GM19395 (cell line): ENCODE data around the gene CAPN13.

Experiments
- ATAC-seq: cut with Tn5 transposase; IDR thresholded peaks from one replicate; pipeline ENCODE4 v1.9.1; 2021; ENCODE audit warnings: mild to moderate bottlenecking, moderate library complexity; ENCODE audit not compliant: unreplicated experiment

The CAPN13 gene, protein sequence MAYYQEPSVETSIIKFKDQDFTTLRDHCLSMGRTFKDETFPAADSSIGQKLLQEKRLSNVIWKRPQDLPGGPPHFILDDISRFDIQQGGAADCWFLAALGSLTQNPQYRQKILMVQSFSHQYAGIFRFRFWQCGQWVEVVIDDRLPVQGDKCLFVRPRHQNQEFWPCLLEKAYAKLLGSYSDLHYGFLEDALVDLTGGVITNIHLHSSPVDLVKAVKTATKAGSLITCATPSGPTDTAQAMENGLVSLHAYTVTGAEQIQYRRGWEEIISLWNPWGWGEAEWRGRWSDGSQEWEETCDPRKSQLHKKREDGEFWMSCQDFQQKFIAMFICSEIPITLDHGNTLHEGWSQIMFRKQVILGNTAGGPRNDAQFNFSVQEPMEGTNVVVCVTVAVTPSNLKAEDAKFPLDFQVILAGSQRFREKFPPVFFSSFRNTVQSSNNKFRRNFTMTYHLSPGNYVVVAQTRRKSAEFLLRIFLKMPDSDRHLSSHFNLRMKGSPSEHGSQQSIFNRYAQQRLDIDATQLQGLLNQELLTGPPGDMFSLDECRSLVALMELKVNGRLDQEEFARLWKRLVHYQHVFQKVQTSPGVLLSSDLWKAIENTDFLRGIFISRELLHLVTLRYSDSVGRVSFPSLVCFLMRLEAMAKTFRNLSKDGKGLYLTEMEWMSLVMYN

DNA sequence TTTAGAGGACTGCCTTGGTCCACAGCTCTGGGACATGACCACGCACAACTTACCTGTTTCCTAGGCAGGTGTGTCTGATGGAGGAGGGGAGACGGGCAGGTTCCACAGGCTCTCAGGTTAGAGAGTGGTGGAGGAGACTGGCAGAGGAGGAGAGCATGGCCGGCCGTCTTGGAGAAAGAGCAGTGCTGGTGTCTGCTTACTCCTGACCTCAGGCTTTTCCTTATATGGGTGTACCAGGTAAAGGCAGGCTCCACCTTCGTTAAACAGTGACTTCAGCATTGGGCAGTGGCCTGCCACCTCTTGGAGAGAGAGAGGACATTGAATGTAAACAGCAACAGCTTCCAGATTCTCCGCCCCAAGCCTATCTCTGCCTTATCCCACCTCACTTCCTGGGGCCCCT, at the start of gene CAPN13:
Gene CAPN13 (minus strand): TSS at position 198 of the 400 bp plus-strand sequence. CDS start 20,121 bp downstream, outside the sequence.
- ATAC-seq, result no peak

DNA sequence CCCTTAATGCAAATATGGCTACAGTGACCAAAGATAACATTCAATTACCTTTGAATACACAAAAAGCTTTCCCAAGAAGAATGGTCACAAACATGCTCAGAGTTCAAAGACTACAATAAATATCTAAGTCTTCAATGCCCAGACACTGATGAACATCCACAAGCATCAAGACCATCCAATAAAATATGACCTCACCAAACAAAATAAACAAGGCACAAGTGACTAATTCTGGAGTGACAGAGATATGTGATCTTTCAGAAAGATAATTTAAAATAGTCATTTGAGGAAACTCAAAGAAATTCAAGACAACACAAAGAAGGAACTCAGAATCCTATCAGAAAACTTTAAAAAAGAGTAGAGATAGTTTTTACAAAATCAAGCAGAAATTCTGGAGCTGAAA, 40.6 kb upstream of the CAPN13 start:
- no peak for ATAC-seq

DNA sequence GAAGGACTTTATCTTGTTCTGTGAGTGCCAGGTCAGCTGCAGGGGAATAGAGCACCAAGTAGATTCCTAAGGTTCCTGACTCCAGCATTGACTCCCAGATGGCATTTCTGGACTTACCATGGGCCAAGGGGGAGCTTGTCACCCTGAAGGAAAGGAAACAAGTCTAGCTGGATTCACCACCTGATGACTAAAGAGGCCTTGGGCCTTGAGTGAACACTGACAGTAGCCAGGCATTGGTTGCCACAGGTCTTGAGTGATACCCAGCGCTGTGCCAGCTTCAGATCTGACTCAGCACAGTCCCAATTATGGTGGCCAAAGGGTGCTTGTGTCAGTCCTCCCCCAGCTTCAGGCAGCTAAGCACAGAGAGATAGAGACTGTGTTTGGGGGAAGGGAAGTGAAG, 40.1 kb upstream of the CAPN13 start:
- no peak for ATAC-seq

DNA sequence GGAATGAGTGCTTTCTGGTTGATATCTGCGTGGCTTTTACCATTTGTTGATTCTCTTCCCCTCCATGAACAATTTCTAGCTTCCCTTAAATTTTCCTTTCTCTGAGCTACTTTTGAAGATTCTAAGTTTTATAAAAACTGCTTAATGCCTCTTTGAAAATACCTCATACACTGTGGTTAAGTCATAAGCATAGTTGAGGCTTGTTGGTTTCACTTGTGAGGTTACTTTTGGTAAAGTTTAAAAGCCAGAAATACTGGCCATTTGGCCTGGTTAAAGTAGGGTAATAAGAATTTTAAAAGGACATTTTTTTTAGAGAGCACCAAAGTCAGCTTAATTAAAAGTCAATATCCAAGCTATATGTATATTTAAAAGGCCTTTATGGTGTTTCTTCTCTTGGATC, 21.3 kb upstream of the CAPN13 start:
- ATAC-seq, result no peak

DNA sequence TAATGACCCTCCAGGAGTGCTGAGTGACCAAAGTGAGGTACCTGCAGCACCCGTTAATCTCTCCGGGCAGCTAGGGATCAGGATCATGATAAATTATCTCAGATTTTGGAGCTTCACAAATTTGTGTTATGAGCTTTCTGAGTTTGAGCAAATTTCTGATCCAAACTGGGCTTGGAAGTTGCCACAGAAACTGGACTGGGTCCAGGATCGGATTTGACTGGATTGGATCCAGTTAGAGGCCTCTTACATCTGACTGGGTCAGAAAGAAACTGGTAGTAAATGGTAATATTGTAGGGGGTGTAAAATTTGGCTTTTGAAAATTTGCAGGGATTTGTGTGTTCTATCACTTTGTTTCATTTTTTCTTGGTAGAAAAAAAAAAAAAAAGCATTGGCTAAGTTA, 19.7 kb upstream of the CAPN13 start:
- no peak for ATAC-seq

DNA sequence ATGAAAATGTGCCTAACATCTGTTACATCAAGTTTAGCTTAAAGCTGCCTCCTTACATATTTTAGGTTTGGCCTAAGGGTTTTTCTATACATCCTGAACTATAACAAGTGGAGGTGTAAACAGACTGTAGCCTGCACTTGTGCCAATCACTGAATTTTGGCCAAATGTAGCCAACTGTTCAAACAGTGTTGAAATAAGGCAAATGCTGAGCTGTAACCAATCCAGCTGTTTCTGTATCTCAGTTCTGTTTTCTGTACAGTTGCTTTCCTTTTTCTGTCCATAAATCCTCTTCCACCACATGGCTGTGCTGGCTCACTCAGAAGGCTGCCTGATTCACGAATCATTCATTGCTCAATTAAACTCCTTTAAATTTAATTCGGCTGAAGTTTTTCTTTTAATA, 19.2 kb upstream of the CAPN13 start:
- no peak for ATAC-seq

DNA sequence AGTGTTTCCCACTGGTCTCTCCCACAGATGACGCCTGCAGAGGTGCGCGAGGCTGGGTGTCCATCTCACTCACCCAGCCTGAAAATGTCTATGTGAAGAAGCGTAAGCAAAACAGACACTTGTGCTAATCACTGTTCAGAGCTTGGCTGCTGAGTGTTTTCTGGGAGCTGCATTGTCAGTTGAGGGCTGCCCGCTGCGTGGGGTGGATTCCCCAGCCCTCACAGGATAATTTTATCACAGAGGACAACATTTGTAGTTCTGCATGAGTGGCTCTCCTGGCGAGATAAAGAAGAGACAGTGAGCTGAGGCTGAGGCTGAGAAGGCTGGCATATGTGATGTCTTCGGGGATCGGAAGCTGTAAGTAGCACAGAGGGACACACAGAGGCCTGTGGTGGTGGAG, 16.2 kb upstream of the CAPN13 start:
- no peak for ATAC-seq

DNA sequence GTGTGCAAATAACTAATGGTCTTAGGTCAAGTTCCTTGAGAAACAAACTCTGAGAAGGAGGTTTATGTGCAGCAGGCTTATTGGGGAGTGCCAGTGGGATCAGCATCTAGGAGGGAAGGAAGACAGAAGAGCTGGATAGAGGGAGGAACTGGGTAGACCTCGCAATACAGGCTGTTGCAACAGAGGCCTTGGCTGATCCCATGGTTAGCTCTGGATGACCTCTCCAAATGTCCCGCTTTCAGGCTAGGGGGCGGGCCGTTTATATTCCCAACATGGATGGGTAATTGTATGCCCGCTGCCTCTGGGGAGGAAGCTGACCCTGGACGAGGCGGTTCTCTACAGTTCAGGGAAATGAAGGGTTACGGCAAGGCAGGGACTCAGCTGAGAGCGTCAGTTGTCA, 14.7 kb upstream of the CAPN13 start:
- ATAC-seq, result no peak

DNA sequence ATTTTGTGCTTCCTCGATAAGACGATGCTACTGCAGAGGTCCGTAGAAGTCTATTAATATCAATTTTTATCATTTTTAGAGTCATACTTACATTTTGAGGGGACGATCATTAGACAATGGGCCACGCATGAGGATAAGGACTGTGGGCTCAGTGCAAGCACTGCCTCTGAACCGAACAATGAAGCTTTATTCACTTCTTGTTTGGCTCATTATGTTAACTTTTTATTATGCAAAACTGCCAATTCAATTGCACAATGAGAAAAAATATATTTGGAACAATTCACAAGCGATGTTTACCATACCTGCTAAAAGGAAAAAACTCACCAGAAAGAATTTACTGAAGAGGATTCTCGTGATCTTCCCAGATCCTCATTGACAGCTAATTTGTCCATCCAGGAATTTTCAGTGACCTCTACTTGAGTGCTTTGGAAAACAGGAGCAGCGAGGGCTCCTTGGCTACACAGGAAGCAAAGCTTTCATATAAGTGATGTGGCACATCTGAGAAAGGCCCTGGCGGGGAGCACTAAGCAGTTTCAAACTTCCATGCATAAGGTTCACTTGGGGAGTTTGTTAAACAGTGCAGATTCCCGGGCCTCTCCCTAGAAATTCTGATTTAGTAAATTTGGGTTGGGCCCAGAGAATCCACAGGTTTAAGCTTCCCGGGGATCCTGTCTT, 13.3 kb upstream of the CAPN13 start:
- ATAC-seq, result no peak

DNA sequence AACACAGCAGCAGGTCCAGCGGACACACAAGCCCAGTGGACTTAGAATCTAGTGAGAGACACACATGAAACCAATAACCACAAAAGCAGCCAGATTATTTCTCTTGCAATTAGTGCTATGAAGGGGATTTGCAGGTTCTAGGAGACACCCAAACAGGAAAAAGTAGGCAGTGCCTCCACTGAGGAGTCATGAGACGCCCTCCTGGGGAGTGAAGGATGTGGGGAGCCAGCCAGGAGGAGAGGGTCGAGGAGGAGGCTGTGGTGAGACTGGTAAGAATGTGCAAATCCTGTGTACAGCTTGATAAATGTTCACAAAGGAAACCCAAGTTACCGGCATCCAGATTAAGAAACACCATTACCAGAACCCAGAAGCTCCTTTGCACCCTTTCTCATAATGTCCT, 2.7 kb upstream of the CAPN13 start:
- ATAC-seq, result no peak

DNA sequence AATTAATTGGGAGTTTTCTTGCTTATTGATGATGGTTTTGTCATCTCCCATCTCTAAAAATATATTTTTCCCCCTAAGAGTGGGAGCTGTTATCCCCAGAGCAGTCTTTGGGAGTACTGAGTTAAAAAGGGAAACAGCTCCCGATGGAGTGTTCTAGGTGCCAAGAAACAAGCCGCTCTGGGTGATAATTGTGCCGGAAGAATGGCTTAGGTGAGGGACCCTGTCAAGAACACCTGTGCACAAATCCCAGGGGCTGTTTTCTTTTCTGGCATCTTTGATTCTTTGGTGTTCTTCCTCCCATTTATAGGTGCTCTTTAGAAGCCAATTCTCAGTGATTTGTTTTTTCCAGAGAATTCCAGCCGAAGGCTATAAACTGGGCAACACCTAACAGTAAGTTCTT, 1.4 kb upstream of the CAPN13 start:
- no peak for ATAC-seq

DNA sequence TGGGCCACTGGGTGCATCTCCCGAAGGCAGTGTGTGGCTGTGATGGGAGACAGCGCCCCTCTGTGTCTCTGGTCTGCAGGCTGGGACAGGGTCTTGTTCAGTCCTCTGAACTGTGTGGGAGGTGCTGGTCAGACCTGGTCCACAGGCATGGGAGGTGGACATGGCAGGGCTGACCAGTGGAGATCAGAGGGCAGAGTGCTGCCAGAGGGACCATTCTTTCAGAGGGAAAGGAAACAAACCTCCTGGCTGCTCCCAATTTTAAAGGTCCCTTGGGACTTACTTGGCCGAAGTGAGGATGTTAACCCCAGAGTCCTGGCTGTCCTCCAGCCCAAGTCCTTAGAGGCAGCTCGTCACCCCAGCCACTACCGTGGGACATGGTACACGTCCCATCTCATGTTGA, 4.0 kb downstream of the CAPN13 start:
- ATAC-seq, result no peak

DNA sequence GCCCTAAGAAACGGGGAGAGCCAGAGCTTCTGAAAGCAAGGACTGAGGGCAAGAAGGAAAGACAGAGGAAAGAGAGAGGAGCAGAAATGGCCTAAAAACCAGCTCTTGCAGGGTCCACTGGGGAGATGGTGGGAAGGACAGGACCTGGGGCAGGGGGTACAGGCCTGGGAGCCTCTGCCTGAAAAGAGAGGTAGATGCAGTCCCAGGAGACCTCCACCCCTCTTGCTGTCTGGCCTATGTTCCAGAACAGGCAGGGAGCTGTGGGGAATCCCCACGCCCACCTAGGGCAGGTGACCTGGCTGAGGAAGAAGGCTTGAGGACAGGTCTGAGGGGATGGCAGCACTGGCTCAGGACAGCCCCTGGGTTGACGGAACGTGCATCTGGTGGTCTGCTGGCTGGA, 4.6 kb downstream of the CAPN13 start:
- no peak for ATAC-seq

DNA sequence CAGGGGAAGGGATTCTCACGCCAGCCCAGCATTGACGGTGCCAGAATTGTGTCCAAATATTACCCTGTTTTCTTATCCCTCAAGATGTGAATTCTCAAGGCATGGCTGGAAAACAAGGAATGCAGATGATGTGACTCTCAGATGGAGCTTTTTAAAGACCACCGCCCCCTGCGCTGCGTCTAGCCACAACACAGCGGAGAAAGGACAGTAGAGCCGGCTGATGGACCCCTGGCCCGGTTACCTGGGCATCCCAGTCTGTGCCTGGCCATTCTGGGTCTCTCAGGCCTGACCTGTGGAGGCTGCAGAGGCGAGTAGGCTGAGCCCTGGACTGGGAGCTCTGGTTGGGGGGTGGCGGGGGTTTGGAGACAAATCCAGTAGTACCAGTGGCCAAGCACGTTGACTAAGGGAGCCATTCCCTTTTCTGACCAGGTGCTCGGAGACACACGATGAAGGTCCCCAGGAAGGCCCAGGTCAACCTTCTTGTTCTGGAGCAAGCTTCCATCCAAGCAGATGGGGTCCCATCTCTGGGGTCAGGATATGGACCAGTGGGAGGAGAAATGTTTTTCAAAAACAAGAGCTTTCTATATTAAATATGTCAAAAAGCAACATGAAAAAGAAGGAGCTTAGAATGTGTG, 5.3 kb downstream of the CAPN13 start:
- no peak for ATAC-seq

DNA sequence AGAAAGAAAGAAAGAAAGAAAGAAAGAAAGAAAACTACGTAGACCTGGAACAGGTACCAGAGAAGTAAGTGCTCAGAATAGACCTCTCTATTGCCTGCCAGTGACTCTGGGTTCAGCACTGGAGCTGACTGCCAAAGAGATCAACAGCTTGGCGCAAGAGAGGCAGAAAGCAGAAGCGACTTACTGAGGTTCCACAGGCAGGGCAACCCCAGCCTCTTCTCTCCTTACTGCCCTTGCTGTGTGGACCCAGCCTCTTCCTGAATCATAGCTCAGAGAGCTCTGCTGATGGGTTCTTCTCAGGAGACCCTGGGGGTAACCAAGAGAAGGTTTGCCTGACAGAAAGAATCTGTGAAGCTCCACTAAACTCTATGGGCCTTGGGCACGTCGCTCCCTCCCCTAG, 7.1 kb downstream of the CAPN13 start:
- ATAC-seq, result no peak

DNA sequence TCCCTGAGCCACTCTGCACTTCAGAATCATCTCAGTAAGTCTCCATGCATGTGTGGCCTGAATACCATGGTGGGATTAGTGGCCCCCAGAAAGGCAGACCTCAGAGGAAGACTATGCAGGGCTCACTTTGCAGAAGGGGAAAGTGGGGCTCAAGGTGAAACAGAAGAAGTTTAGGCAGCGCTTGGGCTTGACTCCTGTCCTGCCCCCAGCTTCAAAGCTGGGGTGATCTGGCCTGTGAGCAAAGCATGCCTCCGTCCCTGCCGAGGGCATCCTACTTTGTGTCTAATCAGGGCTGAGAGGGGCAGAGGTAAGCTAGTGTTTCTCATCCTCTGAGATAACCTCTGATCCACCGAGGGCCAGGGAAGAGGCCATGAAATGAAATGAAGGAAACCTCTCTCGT, 7.9 kb downstream of the CAPN13 start:
- no peak for ATAC-seq

DNA sequence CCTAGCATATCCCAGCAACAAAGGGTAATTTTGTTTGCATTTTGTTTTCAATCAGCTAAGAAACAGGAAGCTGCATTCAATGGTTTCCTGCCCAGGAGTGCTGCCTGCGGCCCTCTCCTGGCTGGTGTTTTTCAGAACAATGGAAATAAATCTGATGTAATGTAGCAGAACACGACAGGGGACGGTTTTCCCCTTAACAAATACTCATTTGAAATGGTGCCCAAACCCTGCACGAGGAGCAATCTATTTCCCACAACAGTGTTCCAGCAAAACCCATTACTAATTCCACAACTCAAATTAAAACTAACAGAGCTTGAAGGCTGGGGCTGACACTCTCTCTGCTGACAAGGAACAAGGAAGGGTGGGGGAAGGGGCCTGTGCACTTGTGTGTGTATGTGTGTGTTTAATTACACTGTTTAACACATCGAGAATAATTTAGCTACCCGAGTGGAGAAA, 8.7 kb downstream of the CAPN13 start:
- ATAC-seq, result no peak

DNA sequence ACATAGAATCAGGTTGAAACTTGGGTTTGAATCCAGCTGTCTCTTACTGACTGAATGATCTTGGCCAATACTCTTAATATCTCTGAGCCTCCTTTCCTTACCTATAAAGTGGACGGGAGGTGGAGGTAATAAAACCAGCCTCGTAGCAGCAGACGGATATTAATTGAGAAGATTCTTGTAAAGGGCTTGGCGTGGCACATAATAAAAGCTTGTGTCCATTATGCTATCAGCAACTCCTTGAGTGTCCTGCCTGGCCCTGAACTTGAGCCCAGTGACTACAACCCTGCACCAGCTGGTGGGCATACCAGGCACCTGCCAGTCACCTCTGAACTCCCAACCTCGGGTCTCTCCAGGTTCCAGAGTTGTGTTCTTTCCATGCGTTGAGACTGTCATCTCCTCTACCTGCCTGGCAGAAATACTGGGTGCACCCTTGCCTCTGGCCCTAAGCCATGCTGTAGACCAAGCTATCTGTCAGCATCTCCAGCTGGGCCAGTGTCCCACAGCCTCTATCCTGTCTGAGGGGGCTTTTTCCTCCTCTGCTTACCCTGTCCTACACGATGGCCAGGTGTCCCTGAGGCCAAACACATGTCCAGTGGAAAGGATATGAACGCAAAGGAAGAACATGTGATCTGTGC, 9.7 kb downstream of the CAPN13 start:
- ATAC-seq, result no peak

DNA sequence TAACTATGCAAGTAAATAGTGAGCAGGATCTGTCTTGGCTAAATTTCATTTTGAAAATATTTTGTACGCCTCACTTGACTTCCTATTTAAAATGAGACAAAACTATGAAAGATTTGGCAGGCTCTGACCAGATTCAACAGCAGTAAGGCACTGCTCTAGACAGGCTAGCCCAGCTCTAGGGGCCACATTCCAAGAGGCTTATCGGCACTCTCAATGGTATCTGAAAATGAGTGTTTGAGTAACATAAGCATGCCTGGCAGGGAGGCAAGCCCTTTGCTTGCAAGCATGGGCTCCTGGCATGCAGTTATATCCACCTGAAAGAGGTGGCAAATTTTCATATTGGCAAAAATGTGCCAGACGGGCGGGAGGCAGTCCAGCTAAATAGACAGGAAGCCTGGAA, 10.5 kb downstream of the CAPN13 start:
- no peak for ATAC-seq

DNA sequence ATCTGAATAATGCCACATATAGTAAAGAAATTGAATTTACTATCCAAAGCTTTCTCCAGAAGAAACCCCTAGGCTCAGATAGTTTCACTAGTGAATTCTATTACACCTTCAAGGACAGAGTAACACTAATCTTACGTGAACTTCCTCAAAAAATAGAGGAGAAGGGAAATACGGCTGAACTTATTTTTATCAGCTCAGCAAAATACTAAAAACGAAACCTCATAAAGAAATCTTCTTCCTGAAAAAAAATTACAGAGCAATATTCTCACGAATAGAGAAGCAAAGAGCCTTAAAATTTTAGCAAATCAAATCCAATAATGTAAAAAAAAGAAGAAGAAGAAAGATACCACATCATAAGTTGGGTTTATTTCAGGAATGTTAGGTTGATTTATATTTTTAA, 14.7 kb downstream of the CAPN13 start:
- no peak for ATAC-seq

DNA sequence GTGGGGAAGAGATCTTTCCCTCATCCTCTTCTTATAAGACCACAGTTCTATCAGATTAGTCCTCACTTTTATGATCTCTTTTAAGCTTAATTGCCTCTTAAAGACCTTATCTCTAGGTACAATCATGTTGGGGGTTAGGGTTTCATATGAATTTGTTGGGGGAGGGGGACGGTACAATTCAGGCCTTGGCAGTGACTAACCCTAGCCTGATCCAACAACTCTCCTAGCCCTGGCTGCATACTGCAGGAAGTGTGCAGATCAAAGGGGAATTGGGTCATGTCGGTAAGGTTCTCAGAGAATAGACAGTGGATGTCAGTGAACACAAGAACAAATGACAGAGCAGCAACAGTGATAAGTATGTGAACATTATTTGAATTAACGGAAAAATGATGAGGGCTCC, 16.4 kb downstream of the CAPN13 start:
- no peak for ATAC-seq
